ENCODE results near the gene SFT2D3. TPM values are rescaled to one million over a fixed set of nuclear protein-coding genes. Genes with fewer than 3 reads are reported as not detected.

The SFT2D3 gene
- total RNA-seq, 1 experiment from 2014 or later = 5.6 TPM

DNA sequence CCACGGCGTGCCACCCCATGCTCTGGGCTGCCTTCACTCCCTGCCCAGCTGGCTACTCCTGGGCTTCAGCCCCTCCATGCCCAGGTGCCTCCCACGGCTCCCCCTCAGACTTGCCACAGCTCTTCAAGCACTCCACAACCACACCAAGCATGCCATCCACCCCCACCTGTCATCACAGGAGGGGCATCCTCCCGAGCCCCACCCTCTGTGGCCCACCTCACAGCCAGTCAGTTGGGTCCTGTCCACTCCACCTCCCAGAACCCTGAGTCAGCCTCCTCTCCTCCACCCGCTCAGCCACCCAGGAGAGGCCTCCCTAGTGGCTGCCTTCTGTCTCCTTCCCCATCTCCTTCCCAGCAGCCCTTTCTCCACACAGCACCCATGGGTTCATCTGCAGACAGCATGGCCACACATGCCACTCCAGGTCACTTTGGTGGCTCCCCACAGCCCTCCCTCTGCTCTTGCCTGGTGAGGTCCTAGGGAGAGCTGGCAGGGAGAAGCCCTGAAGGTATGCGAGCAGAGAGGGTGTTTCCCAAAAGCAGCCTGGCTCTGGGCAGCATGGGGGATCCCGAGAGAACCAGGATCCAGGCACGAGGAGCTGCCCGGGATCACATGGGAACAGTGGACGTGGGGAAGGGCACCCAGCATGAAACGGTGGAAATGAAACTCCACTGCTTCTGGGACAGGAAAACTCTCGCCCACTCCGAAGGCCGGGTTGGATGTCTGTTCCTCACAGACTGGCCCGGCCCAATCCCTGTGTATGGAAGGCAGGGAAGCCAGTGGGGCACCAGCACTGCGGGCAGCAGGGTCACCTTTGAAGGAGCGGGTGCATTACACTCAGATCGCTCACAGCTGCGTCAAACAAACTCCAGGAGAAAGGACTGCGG, 28.7 kb upstream of the SFT2D3 start:
- intact Hi-C loops (cut with micrococcal nuclease; ENCODE audit: unreplicated experiment) (no loop called here), in situ Hi-C loops (cut with HindIII; ENCODE audit: low pct_unique_long_range_greater_than_20kb, low sequenced_read_pairs) (no loop called here)
- Histone ChIP-seq H3K4me3 (ENCODE audit: low read depth in 2 of 2, low read length in 2 of 2) (no peak overlapping the region), H3K27ac (ENCODE audit: low read length) (no peak overlapping the region), H3K4me1 (ENCODE audit: control insufficient read depth, insufficient read depth, low read length) (peaks cover 11% of the 10 kb centered on the region), H3K9me3 (ENCODE audit: control insufficient read depth, insufficient read depth, low read depth, low read length) (no peaks in the 10 kb centered on the region), H3K27me3 (ENCODE audit: control insufficient read depth, insufficient read depth, low read length) (peaks cover 4% of the 10 kb centered on the region; the same call in 1 of the 2 replicates), H3K36me3 (ENCODE audit: control insufficient read depth, insufficient read depth, low read length) (no peaks in the 10 kb centered on the region)
- TF ChIP-seq SIN3A (IDR thresholded peaks at IDR 0.05; ENCODE audit: borderline replicate concordance, insufficient read depth, low read depth, low read length) = no peak
- TF ChIP-seq, protein P1, sequence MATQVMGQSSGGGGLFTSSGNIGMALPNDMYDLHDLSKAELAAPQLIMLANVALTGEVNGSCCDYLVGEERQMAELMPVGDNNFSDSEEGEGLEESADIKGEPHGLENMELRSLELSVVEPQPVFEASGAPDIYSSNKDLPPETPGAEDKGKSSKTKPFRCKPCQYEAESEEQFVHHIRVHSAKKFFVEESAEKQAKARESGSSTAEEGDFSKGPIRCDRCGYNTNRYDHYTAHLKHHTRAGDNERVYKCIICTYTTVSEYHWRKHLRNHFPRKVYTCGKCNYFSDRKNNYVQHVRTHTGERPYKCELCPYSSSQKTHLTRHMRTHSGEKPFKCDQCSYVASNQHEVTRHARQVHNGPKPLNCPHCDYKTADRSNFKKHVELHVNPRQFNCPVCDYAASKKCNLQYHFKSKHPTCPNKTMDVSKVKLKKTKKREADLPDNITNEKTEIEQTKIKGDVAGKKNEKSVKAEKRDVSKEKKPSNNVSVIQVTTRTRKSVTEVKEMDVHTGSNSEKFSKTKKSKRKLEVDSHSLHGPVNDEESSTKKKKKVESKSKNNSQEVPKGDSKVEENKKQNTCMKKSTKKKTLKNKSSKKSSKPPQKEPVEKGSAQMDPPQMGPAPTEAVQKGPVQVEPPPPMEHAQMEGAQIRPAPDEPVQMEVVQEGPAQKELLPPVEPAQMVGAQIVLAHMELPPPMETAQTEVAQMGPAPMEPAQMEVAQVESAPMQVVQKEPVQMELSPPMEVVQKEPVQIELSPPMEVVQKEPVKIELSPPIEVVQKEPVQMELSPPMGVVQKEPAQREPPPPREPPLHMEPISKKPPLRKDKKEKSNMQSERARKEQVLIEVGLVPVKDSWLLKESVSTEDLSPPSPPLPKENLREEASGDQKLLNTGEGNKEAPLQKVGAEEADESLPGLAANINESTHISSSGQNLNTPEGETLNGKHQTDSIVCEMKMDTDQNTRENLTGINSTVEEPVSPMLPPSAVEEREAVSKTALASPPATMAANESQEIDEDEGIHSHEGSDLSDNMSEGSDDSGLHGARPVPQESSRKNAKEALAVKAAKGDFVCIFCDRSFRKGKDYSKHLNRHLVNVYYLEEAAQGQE (IDR thresholded peaks at IDR 0.05; ENCODE audit: insufficient read depth in 1 of 2, low read depth in 2 of 2, low read length in 1 of 2) = no peak
- TF ChIP-seq CTCF (IDR thresholded peaks at IDR 0.05) = no peak
- no peak for TF ChIP-seq POLR2AphosphoS5 (IDR thresholded peaks at IDR 0.05; ENCODE audit: low read depth, low read length)
- no peak for TF ChIP-seq TCF7L2 (IDR thresholded peaks at IDR 0.05; ENCODE audit: low read depth, low read length)
- no TSS peak for BruUV-seq (replicated peaks)
- POLR2A ChIA-PET = interaction anchor here (0.6 kb wide), 1 partner anchor 54 kb away, joined by 5 read pairs; no protein-coding TSS in a partner anchor
- CTCF ChIA-PET = no interaction called here
- DNase-seq (ENCODE audit: low read depth, low spot score) (no peak), ATAC-seq (peak; percentile 26; the same call in 1 of the 2 replicates)

DNA sequence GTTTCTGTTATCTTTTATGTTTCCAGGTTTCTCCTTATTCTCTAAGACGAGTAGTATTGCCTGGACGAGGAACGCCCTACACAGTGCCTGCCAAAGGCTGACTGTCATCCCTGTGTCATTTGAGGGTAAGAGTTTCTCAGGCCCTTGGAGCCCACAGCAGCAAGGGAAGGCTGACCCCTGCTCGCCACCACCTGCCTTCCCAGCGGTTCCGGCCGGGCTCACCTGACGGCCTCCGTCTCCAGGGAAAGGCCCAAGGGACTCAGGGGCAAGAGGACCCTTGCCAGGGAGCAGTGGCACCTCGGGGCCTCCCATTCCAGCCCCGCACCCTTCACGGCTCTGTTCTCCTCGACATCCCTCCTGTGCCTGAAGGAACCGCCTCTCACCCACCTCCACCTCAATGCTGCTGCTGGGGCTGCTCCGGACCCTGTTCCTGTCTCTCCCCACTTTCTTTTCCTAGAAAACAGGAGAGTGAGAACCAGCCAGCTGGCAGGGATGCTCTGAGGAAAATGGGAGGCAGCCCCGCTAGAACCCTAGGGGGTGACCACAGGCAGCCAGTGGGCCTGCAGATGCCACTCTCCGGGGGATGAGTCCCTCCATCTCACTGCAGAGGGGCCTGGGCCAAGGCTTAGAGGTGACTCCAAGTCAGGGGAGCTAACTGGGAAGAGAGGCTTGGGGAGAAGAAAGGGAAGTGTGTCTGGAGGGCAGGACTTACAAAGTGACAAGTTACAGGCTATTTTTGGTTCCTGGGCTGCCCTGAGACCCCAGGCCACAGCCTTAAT, 27.8 kb upstream of the SFT2D3 start:
- no peak overlapping the region for H3K4me3 ChIP-seq (ENCODE audit: low read depth in 2 of 2, low read length in 2 of 2)
- H3K36me3 ChIP-seq (ENCODE audit: control insufficient read depth, insufficient read depth, low read length) = no peaks in the 10 kb centered on the region
- no peaks in the 10 kb centered on the region for H3K9me3 ChIP-seq (ENCODE audit: control insufficient read depth, insufficient read depth, low read depth, low read length)
- CTCF ChIA-PET = interaction anchor here (3.1 kb wide), 1 partner anchor 82 kb away, joined by 12 read pairs; no protein-coding TSS in a partner anchor
- H3K27ac ChIP-seq (ENCODE audit: low read length) = no peak overlapping the region
- ATAC-seq (no peak; the same call in 1 of the 2 replicates), DNase-seq (ENCODE audit: low read depth, low spot score) (no peak)
- POLR2A ChIA-PET = interaction anchor here (0.6 kb wide), 1 partner anchor 55 kb away, joined by 5 read pairs; no protein-coding TSS in a partner anchor
- in situ Hi-C loops (cut with HindIII; ENCODE audit: low pct_unique_long_range_greater_than_20kb, low sequenced_read_pairs) = no loop called here
- TF ChIP-seq SIN3A (IDR thresholded peaks at IDR 0.05; ENCODE audit: borderline replicate concordance, insufficient read depth, low read depth, low read length) (no peak), CTCF (IDR thresholded peaks at IDR 0.05) (no peak), POLR2AphosphoS5 (IDR thresholded peaks at IDR 0.05; ENCODE audit: low read depth, low read length) (no peak), TCF7L2 (IDR thresholded peaks at IDR 0.05; ENCODE audit: low read depth, low read length) (no peak)
- TF ChIP-seq, protein P1 (IDR thresholded peaks at IDR 0.05; ENCODE audit: insufficient read depth in 1 of 2, low read depth in 2 of 2, low read length in 1 of 2) = no peak
- peaks cover 4% of the 10 kb centered on the region; the same call in 1 of the 2 replicates for H3K27me3 ChIP-seq (ENCODE audit: control insufficient read depth, insufficient read depth, low read length)
- intact Hi-C loops (cut with micrococcal nuclease; ENCODE audit: unreplicated experiment) = no loop called here
- peaks cover 11% of the 10 kb centered on the region for H3K4me1 ChIP-seq (ENCODE audit: control insufficient read depth, insufficient read depth, low read length)
- BruUV-seq (replicated peaks) = no TSS peak
